ENCODE results near the gene NDE1.
"Not testable (repeated sequence)": the region's sequence is repeated elsewhere in the genome, so short reads cannot be mapped to it uniquely, and the experiment has no call there.

NDE1 gene

DNA sequence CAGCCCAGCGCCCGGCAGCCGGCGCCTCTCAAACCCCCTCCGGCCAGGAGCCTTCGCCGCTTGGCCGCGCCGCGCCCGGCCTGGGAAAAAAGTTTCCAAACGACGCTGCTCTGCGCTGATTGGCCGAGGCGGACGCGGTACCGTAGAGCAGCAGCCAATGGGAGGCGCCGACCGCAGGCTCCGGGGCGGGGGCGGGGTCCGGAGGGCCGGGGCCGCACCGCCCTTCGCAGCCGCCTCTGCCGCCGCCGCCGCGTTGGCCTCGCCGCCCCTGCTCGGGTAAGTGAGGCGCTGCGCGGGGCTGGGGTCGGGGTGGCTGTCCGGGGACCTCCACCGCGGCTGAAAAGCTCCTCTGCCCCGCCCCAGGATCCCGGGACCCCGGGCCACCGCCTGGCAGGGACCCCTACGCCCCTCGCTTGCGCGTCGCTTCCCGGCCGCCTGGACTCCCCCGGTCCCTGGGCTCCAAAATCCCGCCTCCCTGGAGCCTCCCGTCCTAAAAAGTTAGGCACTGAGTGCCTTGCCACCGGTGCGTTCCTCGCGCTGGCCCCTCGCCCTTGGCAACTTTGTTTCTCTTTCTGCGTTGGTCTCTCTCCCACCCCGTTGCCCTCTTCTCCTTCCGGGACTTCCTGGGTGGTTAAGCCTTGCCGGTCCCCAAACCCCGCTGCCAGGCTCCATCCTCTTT, at the start of gene NDE1:
Gene NDE1, plus strand, starts transcription at position 227 of the 679 bp plus-strand sequence. CDS start 14,534 bp downstream, outside the sequence.
- DNase-seq, result peak; percentile 86 to 91

DNA sequence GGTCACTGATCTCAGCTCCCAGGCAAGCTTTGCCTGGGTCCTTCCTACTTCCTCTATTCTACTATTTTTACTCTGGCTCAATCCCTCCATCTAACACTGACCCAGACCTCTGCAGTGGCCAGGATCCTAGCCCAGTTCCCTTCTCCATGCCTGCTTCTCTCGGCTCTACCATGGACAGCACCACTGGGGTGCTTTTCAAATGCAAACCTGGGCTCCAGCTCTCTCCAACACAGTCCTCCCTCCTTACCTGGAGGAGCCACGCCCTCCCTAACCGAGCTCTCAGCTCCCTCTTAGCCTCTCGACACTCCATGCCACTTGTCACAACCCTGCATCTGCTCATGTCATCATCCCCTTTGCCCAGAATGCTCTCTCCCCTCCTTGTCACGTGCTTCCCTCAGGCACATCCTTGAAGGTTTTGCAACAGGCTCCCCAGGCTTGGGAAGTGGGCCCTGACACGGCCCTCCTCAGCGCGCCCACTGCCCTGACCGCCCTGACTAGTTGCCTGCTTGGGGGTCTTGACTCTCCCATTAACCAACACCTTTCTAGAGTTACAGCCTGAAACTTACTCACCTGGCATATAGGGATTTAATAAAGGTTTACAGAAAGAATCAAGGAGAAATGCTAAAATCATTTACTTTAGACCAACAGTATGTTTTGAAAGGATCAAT, 48.7 kb upstream of the NDE1 start:
- DNase-seq, result no peak

GRCh38 chr16:15602285-15603044, 47.6 kb upstream of the NDE1 start:
- DNase-seq, result no peak

GRCh38 chr16:15604460-15605440, 45.3 kb upstream of the NDE1 start:
- DNase-seq, result no peak

DNA sequence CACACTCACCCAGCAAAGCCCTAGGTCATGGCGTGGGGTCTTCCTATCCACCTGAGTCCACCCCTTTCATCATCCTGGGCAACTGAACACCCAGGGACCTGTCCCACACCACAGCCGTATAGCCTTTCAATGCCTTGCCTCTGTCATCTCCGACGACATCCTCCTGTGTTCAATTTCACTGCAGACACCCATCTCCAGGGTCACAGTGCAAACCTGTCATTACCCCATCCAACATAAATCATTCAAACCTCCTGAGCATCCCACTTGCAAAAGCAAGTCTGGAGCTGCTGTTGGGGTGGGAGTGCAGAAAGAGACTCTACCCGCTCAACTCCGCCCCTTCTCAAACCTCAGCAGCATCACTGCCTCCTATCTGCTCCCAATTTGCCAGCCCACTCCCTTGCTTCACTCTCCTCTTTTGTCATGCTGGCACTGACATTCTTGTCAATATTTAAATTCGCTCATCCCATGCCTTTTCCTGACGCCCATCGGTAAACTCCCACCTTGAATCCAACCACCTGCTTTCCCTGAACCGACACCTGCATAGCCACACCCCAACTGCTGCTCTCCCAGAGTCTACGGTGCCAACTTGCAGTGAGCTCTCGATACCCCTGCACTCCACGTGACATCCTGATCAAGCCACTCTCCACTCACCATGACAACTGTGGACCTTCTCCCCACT, 44.1 kb upstream of the NDE1 start:
- DNase-seq, result no peak

DNA sequence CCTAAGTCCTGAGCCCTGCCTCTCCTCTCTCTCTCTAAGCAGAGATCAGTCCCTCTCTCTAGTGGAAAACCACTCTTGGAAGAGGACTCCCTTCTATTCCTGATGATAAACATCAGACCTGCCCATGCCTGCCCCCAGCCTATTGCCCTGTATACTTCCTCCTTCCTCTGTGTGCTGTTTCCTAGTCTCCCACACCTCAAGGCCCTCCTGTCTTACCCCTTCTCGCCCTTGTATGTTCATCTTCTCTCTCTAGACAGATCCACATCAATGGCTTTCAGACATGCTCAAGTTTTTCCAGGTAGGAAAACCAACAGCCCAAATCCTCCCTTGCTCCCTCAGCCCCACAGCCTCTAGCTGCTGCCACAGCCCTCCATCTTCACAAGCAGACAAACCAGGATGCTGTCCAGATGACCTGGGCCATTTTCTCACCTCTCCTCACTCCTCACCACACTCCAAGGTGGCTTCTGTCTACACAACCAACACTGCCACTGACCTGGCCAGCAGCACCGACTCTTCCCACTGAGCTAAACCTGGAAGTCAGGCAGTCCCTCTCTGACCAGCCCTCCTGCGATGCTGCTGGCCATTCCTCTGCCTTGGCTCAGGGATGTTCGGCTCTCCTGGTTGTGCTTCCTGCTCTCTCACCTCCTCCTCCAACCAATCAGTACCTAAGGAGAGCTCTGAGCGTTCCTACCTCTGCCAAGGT, 43.4 kb upstream of the NDE1 start:
- no peak for DNase-seq

- DNase-seq, result not testable (repeated sequence)
Observed at GRCh38 chr16:15607221-15607699, 42.8 kb upstream of the NDE1 start.

GRCh38 chr16:15607700-15608396, 42.2 kb upstream of the NDE1 start:
- DNase-seq, result no peak

DNA sequence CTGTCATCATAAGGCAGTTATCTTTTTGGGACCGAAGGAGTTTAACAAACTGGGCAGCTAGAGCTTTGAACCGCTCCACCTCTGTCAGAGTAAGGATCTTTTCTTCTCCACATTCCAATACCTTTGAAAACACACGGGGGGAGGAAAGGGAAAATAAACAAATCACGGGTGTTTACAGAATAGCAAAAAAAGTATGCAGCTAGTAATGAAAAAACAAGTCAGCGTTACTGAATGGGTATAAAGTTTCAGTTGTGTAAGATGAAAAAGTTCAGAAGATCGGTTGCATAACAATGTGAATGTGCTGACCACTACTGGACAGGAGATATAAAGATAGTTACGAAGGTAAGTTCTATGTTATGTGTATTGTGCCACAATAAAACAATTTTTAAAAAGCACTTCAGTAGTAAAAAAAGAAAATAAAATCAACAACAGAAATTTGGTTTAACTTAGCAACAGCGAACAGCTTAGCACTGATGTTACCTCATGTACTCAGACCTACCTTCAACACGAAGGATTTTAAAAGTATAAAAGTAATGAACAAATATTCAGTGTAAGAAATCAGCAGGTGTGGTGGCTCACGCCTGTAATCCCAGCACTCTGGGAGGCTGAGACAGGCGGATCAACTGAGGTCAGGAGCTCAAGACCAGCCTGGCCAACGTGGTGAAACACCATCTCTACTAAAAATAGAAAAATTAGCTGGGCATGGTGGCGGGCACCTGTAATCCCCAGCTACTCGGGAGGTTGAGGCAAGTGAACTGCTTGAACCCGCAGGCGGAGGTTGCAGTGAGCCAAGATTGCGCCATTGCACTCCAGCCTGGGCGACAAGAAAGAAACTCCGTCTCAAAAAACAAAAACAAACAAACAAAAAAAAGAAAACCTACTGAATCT, 41.4 kb upstream of the NDE1 start:
- DNase-seq, result no peak

DNA sequence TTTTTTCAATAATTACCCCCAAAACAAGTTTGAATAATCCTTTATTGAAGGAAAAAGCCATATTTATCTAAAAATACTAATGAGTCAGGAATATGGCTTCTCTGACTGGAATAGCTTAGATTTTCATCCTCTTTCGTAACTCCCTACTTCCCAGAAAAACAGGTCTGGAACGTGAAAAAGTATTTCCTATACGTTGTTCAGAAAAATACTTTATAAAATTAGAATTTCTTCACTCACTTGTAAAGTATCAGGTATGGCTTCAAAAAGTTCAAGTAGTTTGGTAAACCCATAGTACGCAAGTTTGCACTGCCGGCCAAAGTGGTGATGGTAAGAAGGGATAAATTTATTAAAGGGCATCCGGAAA, 40.8 kb upstream of the NDE1 start:
- no peak for DNase-seq

- DNase-seq, result no peak
Observed at GRCh38 chr16:15610369-15610871, 39.6 kb upstream of the NDE1 start.

DNA sequence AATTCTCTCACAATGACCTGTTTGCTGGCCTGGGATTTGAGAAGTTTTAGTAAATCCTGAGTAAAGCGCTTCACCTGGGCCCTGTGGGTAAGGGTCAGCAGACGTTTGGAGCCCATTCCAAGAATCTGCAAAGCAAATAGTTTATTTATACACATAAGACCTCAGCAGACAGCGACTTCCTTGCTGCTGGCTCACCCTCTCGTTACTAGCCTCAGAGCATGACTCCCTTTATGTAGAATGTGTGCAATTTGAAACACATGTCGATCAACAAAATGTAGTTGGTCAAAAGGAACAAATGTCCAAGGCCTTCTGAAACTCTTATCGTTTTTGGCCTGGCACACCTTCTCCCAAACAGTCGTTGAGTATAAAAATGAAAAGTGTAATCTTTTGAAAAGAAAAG, 38.4 kb upstream of the NDE1 start:
- no peak for DNase-seq

- DNase-seq, result no peak
Observed at GRCh38 chr16:15613676-15614075, 36.4 kb upstream of the NDE1 start.

GRCh38 chr16:15616012-15616411, 34.0 kb upstream of the NDE1 start:
- DNase-seq, result no peak

GRCh38 chr16:15616475-15617165, 33.4 kb upstream of the NDE1 start:
- no peak for DNase-seq

DNA sequence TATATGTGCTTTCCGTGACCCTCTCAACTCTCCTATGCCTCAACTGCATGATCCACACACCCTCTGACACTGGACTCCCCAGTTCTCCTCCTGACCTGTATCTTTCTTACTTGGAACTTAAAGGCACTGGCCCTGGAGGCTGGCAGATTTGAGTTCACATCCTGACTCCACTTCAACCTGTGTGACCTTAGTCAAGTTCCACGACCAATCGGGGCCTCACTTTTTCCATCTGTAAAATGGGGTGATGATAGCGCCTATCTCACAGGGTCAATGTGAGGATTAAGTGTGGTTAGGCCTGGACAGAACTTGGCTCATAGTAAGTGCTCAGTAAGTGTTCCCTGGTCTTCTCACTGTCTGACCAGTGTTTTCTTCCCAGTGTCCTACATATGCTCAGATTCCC, 32.1 kb upstream of the NDE1 start:
- no peak for DNase-seq

GRCh38 chr16:15618392-15618791, 31.7 kb upstream of the NDE1 start:
- DNase-seq, result no peak

- no peak for DNase-seq
Observed at GRCh38 chr16:15620611-15621195, 29.3 kb upstream of the NDE1 start.
